Subcutaneous adipose tissue (tissue), 4 donors: ENCODE measurements around the gene CHD9. TPM values are rescaled to one million over a fixed set of nuclear protein-coding genes. Genes with fewer than 3 reads are reported as not detected.

Experiments used
- CTCF ChIP-seq: fragments of 450-650 bp; IDR thresholded peaks from one replicate; pipeline ENCODE4 v1.5.1; 2016; ENCODE audit warnings: low read depth, mild to moderate bottlenecking, control low read depth, antibody characterized with exemption, moderate library complexity
- total RNA-seq, 4 donors: library from RNA; depleted of rRNA; stranded (reverse); fragments of >200 nt; gene quantifications; one replicate each; pipeline ENCODE4 v1.1.0, GENCODE V29; 2016

Gene CHD9
- total RNA-seq, 4 donors from 2014 or later = 78.0 to 113 (median 101) TPM

GRCh38 chr16:53061701-53062159 lies 6.9 kb downstream of the CHD9 start:
- TF ChIP-seq CTCF = no peak

GRCh38 chr16:53064081-53064578 lies 9.3 kb downstream of the CHD9 start:
- no peak for TF ChIP-seq CTCF

- TF ChIP-seq CTCF = no peak
Observed at GRCh38 chr16:53065461-53066061, 10.8 kb downstream of the CHD9 start.

- no peak for TF ChIP-seq CTCF
Observed at GRCh38 chr16:53067675-53068074, 12.9 kb downstream of the CHD9 start.

GRCh38 chr16:53068423-53068833 lies 13.6 kb downstream of the CHD9 start:
- no peak for TF ChIP-seq CTCF

GRCh38 chr16:53069772-53070171 lies 15.0 kb downstream of the CHD9 start:
- no peak for TF ChIP-seq CTCF

GRCh38 chr16:53071748-53072301 lies 17.0 kb downstream of the CHD9 start:
- TF ChIP-seq CTCF = no peak
